SJCRH30 (cell line): ENCODE data around the gene DBX1. TPM values are rescaled to one million over a fixed set of nuclear protein-coding genes. Genes with fewer than 3 reads are reported as not detected.
A peak's percentile ranks its signal among the peaks of the same experiment; 100 is the strongest.
"Not testable (repeated sequence)": the region's sequence is repeated elsewhere in the genome, so short reads cannot be mapped to it uniquely, and the experiment has no call there.

Experiments
- DNase-seq, 2 experiments: peaks; one replicate each; pipeline ENCODE4 v3.0.0-alpha.2; 2015 to 2020
- H3K27ac ChIP-seq: fragments of 250-450 bp; sonication (Bioruptor Pico); 2 replicates; pipeline ENCODE4 v1.5.1; 2020; ENCODE audit warnings: mild to moderate bottlenecking, moderate library complexity
- H3K27me3 ChIP-seq: fragments of 250-450 bp; sonication (Bioruptor Pico); 2 replicates; pipeline ENCODE4 v1.5.1; 2020; ENCODE audit warnings: mild to moderate bottlenecking, moderate library complexity
- H3K36me3 ChIP-seq: fragments of 250-450 bp; sonication (Bioruptor Pico); 2 replicates; pipeline ENCODE4 v1.5.1; 2020; ENCODE audit warnings: mild to moderate bottlenecking, moderate library complexity
- H3K4me1 ChIP-seq: fragments of 250-450 bp; sonication (Bioruptor Pico); 2 replicates; pipeline ENCODE4 v1.5.1; 2020; ENCODE audit warnings: mild to moderate bottlenecking, moderate library complexity
- H3K4me3 ChIP-seq: fragments of 250-450 bp; sonication (Bioruptor Pico); 2 replicates; pipeline ENCODE4 v1.5.1; 2020; ENCODE audit warnings: mild to moderate bottlenecking, moderate library complexity
- H3K9me3 ChIP-seq: fragments of 250-450 bp; sonication (Bioruptor Pico); replicated peaks from 2 replicates; pipeline ENCODE4 v1.5.1; 2020; ENCODE audit warnings: mild to moderate bottlenecking, moderate library complexity
- total RNA-seq: library from RNA; depleted of rRNA; stranded (reverse); fragments of >200 nt; shearing (Covaris generic); gene quantifications from 2 replicates; pipeline ENCODE4 v1.2.3, GENCODE V29; 2014

The DBX1 gene
- total RNA-seq, 1 experiment from 2014 or later, result 2.9 TPM

DNA sequence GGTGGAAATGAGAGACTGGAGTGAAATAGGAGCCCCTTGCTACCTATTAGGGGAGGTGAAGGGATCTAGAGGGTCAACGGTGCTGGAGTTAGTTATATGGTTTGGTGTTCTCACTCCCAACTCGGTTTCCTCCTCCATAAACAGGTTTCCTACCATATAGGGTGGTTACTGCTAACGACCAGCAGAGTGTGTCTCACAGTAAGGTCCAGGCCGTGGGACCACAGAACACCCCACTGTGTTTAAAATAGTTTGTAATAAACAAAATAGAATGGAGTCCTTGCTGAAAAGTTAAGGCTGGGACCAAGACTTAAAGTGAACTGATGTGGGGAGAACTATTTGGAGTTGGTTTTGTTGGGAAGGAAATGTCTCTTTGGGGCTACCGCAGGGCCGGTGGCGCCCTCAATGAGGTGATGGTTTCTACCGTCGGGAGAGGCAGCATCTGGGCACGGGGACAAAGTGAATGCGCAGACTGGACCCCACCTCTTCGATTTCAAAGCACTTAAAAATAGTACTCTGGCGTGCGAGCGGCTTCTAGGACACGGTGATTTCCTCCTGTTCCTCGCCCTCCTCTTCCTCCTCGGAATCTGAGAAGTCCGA is 4.5 kb downstream of the DBX1 start:
- no peaks in the 10 kb centered on the region for H3K9me3 ChIP-seq
- H3K4me1 ChIP-seq, result peaks cover 25% of the 10 kb centered on the region
- no peak for DNase-seq
- H3K36me3 ChIP-seq, result no peaks in the 10 kb centered on the region
- no peak overlapping the region for H3K4me3 ChIP-seq
- no peaks in the 10 kb centered on the region for H3K27me3 ChIP-seq
- no peak overlapping the region for H3K27ac ChIP-seq

DNA sequence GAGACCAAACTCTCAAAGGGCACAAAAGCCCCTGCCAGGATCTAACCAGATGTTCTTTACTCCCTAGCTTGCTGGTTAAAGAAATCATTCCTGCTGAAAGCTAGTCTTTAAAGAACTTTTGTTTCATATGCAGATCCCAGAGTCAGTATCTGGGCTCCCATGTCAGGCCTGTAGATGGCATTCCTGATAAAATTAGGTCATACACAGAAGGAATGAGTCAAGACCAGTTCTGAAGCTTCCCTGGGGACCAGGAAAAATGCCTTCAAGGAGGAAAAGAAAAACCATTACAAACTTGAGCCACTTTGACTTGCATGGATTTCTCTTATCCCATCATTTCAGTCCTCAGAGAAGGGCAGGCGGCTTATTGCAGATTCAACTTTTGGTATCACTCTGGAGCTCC is 5.9 kb downstream of the DBX1 start:
- Histone ChIP-seq H3K36me3 (no peaks in the 10 kb centered on the region), H3K27ac (no peak overlapping the region; the same call in 1 of the 2 replicates), H3K9me3 (no peaks in the 10 kb centered on the region), H3K27me3 (no peaks in the 10 kb centered on the region), H3K4me3 (no peak overlapping the region), H3K4me1 (peaks cover 22% of the 10 kb centered on the region)
- peak; percentile 36 to 53 for DNase-seq

DNA sequence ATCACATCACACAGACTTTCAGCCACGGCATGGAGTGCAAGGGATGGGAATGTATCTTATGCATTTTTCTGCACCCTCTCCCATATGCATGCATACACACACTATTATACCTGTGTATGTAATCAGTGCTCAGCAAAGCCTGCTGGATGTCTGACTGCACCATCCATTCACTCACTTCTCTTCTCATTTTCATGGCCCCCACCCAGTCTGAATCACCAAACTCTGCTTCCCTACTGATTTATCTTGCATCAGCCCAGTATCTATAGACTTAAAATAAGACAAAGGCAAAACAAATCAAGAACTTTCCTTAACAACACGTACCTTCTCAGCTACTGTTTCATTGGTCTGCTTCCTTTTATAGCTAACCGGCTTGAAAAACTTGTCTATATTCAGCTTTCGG is 21.6 kb downstream of the DBX1 start:
- Histone ChIP-seq H3K4me3 (no peak overlapping the region), H3K4me1 (peaks cover 13% of the 10 kb centered on the region), H3K36me3 (no peaks in the 10 kb centered on the region), H3K27me3 (no peaks in the 10 kb centered on the region), H3K27ac (no peak overlapping the region), H3K9me3 (no peaks in the 10 kb centered on the region)
- DNase-seq, result no peak

DNA sequence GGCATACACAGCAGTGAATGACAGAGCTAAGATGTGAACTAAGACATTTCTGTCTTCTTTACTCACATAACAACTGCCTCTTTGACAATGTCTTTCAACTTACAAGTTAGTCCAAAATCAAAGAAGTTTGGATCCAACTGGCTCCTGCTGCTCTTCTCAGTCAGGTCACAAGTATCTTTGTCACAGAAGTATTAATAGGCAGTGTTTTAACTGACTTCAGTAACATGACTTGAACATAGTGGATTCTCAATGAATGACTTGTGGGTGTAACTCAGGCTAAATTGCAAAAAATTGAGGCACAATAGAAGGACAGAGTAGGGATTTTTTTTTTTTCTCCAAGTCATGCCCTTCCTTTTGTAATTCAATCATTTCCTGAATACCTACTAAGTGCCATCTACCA is 22.6 kb downstream of the DBX1 start:
- H3K36me3 ChIP-seq, result no peaks in the 10 kb centered on the region
- H3K4me3 ChIP-seq, result no peak overlapping the region
- no peak overlapping the region for H3K27ac ChIP-seq
- DNase-seq, result no peak
- no peaks in the 10 kb centered on the region for H3K27me3 ChIP-seq
- H3K9me3 ChIP-seq, result no peaks in the 10 kb centered on the region
- peaks cover 11% of the 10 kb centered on the region for H3K4me1 ChIP-seq

DNA sequence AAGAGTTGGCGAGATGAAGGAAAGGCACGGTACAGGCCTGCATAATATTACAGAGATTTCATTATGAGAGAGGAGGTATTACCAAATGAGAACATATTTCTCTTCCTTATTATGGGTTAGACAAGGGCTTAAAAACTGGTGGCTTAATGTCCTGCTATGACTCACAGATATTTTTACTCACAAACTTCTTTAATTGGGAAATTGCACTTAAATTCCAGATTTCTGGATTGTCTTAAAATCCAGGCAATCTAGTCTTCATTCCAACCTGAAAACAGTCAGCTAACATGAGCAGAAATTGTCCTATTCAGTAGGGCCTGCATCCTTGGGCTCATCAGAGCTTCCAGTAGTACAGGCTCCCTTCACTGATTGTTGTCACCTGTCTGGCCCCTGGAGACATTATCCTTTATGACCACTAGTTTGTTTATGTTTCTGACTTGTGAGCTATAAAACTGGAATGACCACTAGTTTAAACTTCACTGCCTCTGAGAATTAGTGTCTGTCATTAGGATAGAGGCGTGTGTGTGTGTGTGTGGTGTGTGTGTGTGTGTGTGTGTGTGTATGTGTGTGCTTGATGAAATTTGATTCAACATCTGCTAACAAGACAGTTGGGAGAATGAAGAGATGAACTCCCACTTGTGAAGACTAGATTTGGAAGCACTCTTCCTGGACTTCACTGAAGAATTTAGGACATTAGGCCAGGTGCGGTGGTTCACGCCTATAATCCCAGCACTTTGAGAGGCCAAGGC is 25.1 kb downstream of the DBX1 start:
- Histone ChIP-seq H3K36me3 (no peaks in the 10 kb centered on the region), H3K4me3 (no peak overlapping the region), H3K9me3 (no peaks in the 10 kb centered on the region), H3K4me1 (peaks cover 15% of the 10 kb centered on the region), H3K27ac (no peak overlapping the region), H3K27me3 (no peaks in the 10 kb centered on the region)
- DNase-seq, result peak in 1 of 2 experiments; percentile 61

DNA sequence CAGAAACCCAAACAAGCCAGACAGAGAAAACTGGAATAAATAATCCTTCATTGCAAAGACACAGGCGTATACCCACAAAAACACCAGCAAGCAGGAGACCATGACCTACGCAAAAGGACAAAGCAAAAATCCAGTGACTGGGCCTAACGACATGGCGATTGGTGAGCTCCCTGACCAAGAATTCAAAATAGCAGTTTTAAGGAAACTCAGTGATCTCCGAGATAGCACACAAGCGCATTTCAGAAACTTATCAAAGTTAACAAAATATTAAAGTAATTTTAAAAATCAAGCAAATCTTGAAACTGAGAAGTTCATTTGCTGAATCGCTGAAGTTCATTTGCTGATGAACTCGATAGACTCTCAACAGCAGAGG is 27.6 kb downstream of the DBX1 start:
- H3K4me3 ChIP-seq, result no peak overlapping the region

DNA sequence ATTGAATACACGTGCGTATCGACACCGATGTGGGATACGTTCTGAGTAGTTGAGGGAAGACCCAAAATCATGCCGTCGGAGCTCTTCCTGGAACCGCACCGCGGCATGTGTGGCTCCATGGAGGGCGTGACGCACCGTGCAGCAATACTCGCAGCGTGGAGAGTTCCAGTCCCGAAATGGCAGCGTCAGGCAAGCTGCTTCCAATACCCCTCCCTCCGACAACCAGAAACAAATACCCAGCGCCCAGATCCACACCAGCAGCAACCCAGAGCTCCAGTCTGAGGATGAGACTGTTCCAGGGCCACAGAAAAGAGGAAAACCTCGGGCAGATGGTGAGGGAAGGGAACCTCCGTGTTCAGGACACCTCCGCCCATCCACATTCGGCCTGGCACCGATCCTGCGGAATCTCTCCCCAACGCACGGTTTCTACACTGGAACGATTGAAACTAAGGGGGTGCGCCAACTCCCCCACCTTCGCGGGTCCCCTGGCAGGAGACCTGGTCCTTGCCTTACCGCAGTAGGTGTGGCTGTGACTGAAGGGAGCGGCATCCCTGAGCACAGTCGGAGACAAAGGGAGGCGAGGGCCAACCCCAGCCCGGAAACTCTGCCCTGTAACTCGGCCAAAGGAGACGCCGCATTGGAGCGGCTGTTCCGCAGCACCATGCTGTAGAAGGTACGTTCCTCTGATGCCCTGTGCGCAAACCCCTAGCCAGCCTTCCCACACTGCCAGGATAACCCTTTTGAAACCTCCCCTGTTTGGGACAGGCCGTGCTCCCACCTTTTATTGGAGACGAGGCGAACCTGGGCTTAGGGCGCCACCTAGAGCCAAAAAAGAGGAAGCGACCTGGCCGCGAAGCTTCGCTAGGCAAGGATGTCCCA is 28.2 kb downstream of the DBX1 start:
- Histone ChIP-seq H3K36me3 (no peaks in the 10 kb centered on the region), H3K4me1 (peaks cover 36% of the 10 kb centered on the region), H3K27ac (no peak overlapping the region), H3K27me3 (no peaks in the 10 kb centered on the region), H3K9me3 (no peaks in the 10 kb centered on the region), H3K4me3 (no peak overlapping the region)
- DNase-seq, result no peak

More for the DNA sequence above, 27.6 kb downstream of the DBX1 start:
- DNase-seq, result no peak
- no peaks in the 10 kb centered on the region for H3K9me3 ChIP-seq
- H3K27ac ChIP-seq, result no peak overlapping the region
- H3K36me3 ChIP-seq, result no peaks in the 10 kb centered on the region
- peaks cover 29% of the 10 kb centered on the region for H3K4me1 ChIP-seq
- H3K27me3 ChIP-seq, result no peaks in the 10 kb centered on the region

DNA sequence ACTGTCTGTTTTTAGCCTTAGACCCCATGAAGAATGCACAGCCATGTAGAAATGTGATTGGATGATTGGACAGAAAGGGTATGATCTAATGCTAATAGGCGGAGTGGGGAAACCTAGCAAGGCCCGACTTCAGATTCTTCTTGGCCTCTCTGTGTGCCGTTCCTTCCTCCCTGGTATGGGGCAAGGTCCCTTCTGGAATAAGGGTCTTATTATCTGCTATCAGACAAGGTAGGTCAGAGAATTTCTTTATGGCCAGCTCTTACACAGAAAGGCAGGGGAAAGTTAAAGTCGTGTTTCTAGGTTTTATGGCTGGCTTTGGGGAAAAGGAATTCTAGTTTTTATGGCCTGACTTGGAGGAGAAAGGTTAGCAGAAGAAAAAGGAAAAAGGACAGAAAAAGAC is 30.6 kb downstream of the DBX1 start:
- Histone ChIP-seq H3K27ac (no peak overlapping the region; the same call in 1 of the 2 replicates), H3K4me3 (no peak overlapping the region)
- no peak for DNase-seq

DNA sequence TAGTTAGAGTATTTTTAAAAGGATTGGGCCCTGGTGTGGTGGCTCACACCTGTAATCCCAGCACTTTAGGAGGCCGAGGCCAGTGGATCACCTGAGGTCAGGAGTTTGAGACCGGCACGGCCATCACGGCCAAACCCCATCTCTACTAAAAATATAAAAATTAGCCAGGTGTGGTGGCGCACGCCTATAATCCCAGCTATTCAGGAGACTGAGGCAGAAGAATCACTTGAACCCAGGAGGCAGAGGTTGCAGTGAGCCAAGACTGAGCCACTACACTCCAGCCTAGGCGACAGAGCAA is 31.8 kb downstream of the DBX1 start:
- not testable (repeated sequence) for DNase-seq, H3K4me3 ChIP-seq, H3K27me3 ChIP-seq, H3K36me3 ChIP-seq, H3K27ac ChIP-seq, H3K9me3 ChIP-seq
- peaks cover 40% of the 10 kb centered on the region for H3K4me1 ChIP-seq

More for the DNA sequence above, 30.6 kb downstream of the DBX1 start:
- no peaks in the 10 kb centered on the region for H3K9me3 ChIP-seq
- peaks cover 40% of the 10 kb centered on the region for H3K4me1 ChIP-seq
- H3K27me3 ChIP-seq, result no peaks in the 10 kb centered on the region
- H3K36me3 ChIP-seq, result no peaks in the 10 kb centered on the region

DNA sequence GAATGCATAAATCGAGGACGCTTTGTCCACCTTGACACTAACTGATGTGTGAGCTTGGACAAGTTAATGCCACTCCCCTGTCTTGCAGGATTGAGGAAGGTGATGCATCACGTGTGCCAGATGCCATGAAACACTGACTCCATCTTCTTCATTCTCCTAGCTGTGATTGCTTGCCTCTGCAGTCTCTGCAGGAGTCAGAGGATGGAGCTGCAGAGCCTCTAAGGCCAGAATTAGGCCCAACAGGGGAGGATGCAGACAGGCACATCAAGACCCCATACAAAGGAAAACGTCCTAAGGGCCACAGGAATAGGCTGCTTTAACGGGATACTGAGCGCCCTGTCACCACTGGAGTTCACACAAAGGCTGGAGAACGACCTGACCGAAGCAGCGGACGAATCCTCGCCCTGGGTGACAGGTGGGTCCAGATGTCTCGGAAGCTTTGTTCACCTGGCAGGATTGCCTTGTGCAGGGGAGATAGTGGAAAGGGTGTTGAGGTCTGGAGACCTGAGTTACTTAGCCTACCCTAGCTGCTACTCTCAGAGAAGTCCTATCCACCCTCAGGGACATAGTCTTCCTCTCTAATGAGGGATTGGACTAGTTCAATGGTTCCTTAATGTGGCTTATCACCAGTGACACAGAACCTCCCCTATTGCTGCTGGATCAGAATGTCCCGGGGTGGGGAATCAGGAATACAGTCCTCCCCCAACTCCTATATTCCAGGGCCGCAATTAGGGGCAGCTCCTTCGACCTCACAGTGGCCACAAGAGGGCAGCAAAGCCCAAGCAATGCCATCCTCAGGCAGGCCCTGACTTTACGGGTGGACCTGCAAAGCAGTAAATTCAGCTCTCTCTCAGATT is 32.4 kb downstream of the DBX1 start:
- H3K36me3 ChIP-seq, result no peaks in the 10 kb centered on the region
- no peaks in the 10 kb centered on the region for H3K27me3 ChIP-seq
- peak overlapping the region; percentile 60 for H3K27ac ChIP-seq
- H3K4me3 ChIP-seq, result no peak overlapping the region
- no peaks in the 10 kb centered on the region for H3K9me3 ChIP-seq
- H3K4me1 ChIP-seq, result peaks cover 40% of the 10 kb centered on the region
- peak; percentile 87 to 96 for DNase-seq

DNA sequence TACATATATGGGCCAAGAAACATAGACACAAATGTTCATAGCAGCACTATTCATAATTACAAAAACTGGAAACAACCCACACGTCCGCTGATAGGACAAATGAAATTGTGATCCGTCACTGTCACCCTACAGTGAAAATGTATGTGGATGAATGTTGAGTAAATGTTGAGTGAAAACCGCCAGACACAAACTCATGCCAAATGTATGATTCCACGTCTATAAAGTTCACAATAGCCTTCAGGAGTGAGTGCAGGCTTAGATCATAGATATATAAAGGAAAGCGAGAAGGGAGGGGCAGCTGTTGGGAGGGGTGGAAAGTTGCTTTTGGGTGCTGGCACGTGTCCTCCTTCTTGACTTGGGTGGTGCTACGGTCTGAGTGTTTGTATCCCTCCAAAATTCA is 33.6 kb downstream of the DBX1 start:
- Histone ChIP-seq H3K4me1 (peaks cover 40% of the 10 kb centered on the region), H3K36me3 (no peaks in the 10 kb centered on the region), H3K4me3 (no peak overlapping the region), H3K27ac (peak overlapping the region; percentile 60), H3K27me3 (no peaks in the 10 kb centered on the region), H3K9me3 (no peaks in the 10 kb centered on the region)
- DNase-seq, result no peak

DNA sequence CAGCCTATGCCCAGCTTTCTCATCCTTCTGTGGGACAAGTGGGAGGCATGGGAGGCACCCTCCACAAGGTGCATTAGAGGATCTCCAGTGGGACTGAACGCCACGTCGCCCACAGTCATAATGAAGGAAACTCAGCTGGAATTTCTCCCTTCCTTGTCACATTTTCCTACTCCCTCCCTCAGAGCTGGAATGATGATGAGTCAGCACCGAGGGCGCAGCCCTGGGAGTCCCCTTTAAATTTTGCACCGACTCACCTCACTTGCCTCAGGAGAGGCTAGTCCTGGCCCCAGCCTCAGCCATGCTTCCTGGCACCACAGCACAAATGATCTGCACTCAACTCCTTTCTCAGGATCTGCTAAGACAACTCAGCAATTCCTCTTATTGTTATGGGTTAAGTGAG is 34.3 kb downstream of the DBX1 start:
- peaks cover 40% of the 10 kb centered on the region for H3K4me1 ChIP-seq
- no peak overlapping the region for H3K27ac ChIP-seq
- no peak overlapping the region for H3K4me3 ChIP-seq
- no peak for DNase-seq
- peaks cover 5% of the 10 kb centered on the region for H3K36me3 ChIP-seq
- H3K27me3 ChIP-seq, result no peaks in the 10 kb centered on the region
- H3K9me3 ChIP-seq, result no peaks in the 10 kb centered on the region

DNA sequence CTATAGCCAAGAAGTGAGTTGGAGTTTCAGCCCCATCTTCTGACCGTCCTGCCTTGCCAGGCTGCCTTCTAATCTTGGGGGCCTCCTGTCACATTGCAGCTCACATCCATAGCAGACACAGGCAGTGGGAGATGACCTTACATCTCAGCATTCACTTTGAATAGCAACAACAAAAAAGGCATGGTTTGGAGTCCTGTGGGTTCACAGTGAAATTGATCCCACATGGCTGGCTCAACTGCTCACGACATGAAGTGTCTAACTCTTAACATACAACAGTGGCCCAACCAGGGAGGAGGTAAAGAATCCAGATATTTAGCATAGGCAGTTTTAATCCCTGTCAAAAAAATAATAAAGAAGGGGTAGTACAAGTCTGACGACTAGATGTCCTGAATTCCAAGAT is 38.1 kb downstream of the DBX1 start:
- no peaks in the 10 kb centered on the region for H3K9me3 ChIP-seq
- DNase-seq, result no peak
- H3K36me3 ChIP-seq, result peaks cover 39% of the 10 kb centered on the region
- no peak overlapping the region for H3K4me3 ChIP-seq
- H3K27me3 ChIP-seq, result no peaks in the 10 kb centered on the region
- H3K4me1 ChIP-seq, result peaks cover 13% of the 10 kb centered on the region
- H3K27ac ChIP-seq, result no peak overlapping the region

DNA sequence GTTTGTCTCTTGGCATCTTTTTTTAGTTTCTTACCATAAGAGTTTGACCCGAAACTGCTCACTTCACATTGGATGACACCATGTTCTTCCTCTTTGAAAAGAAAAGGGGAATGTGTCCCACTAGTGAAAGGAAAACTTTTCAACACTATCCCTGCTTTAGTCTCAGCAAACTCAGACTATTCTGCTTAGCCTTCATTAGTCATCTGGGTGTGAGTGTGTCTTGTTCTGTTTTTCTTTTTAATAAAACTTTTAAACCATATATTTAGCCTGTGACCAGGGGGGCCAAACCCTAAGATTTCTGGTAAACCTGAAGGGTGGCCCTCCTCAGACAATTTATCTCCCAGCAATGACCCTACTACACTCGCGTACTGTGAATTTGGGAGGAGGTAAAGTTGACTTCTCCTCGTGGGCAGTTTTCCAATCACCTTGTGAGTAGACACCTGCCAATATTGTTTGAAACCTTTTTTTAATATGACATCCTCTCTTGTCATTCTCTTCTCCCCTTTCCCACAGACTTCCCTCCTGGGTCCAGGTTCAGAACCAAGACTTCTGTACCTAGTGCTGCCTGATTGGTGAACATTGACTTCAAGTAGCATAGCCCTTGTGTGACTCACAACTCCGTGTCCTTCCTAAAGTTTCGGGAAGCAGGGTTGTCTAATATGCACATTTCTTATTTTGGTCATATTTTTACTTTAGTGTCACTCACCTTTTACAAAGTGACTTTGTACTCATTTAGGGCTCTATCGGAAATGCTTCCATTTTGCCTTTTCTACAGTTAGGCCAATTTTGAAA is 39.9 kb downstream of the DBX1 start:
- H3K36me3 ChIP-seq, result peaks cover 54% of the 10 kb centered on the region
- no peak overlapping the region for H3K27ac ChIP-seq
- H3K4me3 ChIP-seq, result no peak overlapping the region
- no peaks in the 10 kb centered on the region for H3K27me3 ChIP-seq
- no peaks in the 10 kb centered on the region for H3K4me1 ChIP-seq
- DNase-seq, result no peak
- no peaks in the 10 kb centered on the region for H3K9me3 ChIP-seq
